ENCODE measurements around the gene GNB1L. TPM values are rescaled to one million over a fixed set of nuclear protein-coding genes. Genes with fewer than 3 reads are reported as not detected.

Gene GNB1L
- total and polyA plus RNA-seq, 9 of the 15 experiments (the other 6 are each of a cell fraction or from before 2014, with no cell fraction given) = 0.56 to 50.5 (median 10.2) TPM

GRCh38 chr22:19880786-19881569, 26.3 kb upstream of the GNB1L start (continued):
- no peak for TF ChIP-seq RNF219 (CRISPR knock-in tag; IDR thresholded peaks at IDR 0.05)
- TF ChIP-seq FOXA1 (IDR thresholded peaks at IDR 0.05; ENCODE audit: borderline replicate concordance) = no peak
- no peak for TF ChIP-seq C11orf30 (IDR thresholded peaks at IDR 0.05; ENCODE audit: low read depth)
- no peak for TF ChIP-seq SMAD2 (IDR thresholded peaks at IDR 0.05; ENCODE audit: low read depth, low read length)
- no peak for TF ChIP-seq CREM (IDR thresholded peaks at IDR 0.05; ENCODE audit: low read depth)
- TF ChIP-seq SMAD1 (IDR thresholded peaks at IDR 0.05; ENCODE audit: low read depth, low read length, partially characterized antibody) = no peak
- no peak for TF ChIP-seq RUNX1 (IDR thresholded peaks at IDR 0.05; ENCODE audit: low read depth)
- no peak for TF ChIP-seq NELFE (IDR thresholded peaks at IDR 0.05; ENCODE audit: insufficient read depth, insufficient read length)
- peak; percentile 82 to 86 for TF ChIP-seq NRF1 (conservative IDR thresholded peaks at IDR 0.05 in 1 of 2, IDR thresholded peaks at IDR 0.05 in 1 of 2)
- no peak for TF ChIP-seq KDM1A (IDR thresholded peaks at IDR 0.05)
- TF ChIP-seq HCFC1 (IDR thresholded peaks at IDR 0.05; ENCODE audit: low read depth, low read length) = no peak
- TF ChIP-seq, protein P1, sequence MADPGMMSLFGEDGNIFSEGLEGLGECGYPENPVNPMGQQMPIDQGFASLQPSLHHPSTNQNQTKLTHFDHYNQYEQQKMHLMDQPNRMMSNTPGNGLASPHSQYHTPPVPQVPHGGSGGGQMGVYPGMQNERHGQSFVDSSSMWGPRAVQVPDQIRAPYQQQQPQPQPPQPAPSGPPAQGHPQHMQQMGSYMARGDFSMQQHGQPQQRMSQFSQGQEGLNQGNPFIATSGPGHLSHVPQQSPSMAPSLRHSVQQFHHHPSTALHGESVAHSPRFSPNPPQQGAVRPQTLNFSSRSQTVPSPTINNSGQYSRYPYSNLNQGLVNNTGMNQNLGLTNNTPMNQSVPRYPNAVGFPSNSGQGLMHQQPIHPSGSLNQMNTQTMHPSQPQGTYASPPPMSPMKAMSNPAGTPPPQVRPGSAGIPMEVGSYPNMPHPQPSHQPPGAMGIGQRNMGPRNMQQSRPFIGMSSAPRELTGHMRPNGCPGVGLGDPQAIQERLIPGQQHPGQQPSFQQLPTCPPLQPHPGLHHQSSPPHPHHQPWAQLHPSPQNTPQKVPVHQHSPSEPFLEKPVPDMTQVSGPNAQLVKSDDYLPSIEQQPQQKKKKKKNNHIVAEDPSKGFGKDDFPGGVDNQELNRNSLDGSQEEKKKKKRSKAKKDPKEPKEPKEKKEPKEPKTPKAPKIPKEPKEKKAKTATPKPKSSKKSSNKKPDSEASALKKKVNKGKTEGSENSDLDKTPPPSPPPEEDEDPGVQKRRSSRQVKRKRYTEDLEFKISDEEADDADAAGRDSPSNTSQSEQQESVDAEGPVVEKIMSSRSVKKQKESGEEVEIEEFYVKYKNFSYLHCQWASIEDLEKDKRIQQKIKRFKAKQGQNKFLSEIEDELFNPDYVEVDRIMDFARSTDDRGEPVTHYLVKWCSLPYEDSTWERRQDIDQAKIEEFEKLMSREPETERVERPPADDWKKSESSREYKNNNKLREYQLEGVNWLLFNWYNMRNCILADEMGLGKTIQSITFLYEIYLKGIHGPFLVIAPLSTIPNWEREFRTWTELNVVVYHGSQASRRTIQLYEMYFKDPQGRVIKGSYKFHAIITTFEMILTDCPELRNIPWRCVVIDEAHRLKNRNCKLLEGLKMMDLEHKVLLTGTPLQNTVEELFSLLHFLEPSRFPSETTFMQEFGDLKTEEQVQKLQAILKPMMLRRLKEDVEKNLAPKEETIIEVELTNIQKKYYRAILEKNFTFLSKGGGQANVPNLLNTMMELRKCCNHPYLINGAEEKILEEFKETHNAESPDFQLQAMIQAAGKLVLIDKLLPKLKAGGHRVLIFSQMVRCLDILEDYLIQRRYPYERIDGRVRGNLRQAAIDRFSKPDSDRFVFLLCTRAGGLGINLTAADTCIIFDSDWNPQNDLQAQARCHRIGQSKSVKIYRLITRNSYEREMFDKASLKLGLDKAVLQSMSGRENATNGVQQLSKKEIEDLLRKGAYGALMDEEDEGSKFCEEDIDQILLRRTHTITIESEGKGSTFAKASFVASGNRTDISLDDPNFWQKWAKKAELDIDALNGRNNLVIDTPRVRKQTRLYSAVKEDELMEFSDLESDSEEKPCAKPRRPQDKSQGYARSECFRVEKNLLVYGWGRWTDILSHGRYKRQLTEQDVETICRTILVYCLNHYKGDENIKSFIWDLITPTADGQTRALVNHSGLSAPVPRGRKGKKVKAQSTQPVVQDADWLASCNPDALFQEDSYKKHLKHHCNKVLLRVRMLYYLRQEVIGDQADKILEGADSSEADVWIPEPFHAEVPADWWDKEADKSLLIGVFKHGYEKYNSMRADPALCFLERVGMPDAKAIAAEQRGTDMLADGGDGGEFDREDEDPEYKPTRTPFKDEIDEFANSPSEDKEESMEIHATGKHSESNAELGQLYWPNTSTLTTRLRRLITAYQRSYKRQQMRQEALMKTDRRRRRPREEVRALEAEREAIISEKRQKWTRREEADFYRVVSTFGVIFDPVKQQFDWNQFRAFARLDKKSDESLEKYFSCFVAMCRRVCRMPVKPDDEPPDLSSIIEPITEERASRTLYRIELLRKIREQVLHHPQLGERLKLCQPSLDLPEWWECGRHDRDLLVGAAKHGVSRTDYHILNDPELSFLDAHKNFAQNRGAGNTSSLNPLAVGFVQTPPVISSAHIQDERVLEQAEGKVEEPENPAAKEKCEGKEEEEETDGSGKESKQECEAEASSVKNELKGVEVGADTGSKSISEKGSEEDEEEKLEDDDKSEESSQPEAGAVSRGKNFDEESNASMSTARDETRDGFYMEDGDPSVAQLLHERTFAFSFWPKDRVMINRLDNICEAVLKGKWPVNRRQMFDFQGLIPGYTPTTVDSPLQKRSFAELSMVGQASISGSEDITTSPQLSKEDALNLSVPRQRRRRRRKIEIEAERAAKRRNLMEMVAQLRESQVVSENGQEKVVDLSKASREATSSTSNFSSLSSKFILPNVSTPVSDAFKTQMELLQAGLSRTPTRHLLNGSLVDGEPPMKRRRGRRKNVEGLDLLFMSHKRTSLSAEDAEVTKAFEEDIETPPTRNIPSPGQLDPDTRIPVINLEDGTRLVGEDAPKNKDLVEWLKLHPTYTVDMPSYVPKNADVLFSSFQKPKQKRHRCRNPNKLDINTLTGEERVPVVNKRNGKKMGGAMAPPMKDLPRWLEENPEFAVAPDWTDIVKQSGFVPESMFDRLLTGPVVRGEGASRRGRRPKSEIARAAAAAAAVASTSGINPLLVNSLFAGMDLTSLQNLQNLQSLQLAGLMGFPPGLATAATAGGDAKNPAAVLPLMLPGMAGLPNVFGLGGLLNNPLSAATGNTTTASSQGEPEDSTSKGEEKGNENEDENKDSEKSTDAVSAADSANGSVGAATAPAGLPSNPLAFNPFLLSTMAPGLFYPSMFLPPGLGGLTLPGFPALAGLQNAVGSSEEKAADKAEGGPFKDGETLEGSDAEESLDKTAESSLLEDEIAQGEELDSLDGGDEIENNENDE (IDR thresholded peaks at IDR 0.05; ENCODE audit: low read depth, low read length) = no peak
- no peak for TF ChIP-seq ZNF3 (CRISPR knock-in tag; IDR thresholded peaks at IDR 0.05)
